Coronary artery (tissue), 2 donors: ENCODE data around the gene ABHD10.

Experiments
- DNase-seq: peaks from one replicate; pipeline ENCODE4 v3.0.0-alpha.2; 2017; ENCODE audit warnings: low spot score
- H3K27ac ChIP-seq, 2 donors: fragments of 200-600 bp; sonication (generic); one replicate each; pipeline ENCODE4 v1.5.1; 2016 to 2019
- H3K4me3 ChIP-seq: fragments of 200-600 bp; sonication (generic); 2 replicates; pipeline ENCODE4 v1.5.1; 2016; ENCODE audit warnings: mild to moderate bottlenecking, moderate library complexity
- TF ChIP-seq, protein P1 (sequence below): fragments of 200-600 bp; sonication (generic); IDR thresholded peaks from one replicate; pipeline ENCODE4 v1.5.1; 2019; ENCODE audit warnings: antibody characterized with exemption

The ABHD10 gene

DNA sequence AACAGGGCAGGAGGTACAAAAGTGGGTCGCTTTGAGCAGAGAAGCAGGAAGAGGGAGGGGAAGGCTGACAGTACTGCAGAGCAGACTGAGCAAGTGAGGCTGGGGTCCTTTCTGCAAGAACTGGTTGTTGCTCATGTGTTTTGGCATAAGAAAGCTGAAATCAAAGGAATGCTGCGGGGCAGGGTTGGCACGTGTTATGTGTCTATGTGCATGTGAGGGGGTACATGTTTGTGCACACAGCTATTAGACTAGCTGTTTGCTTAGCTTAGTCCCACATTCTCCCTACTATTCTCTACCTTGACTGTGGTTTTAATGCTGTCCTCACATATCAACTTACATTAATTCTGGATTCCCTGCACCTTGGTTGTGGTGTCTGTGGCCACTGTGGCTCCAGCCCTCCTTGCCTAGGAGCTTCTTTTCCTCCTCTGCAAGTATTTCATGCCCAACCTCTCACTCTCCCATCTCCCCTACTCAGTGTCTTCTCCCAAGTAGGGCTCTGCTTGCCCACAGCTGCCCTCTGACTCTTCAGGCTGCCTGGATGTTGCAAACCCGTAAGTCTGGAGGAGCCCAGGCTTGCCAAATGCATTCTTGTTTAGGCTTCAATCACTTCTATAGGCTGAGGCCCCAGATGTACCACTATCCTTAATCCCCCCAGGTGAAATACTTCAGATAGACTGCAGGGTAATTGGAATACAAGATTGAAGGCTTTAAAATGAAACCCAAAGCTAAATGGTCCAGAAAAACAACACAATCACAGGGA lies 24.7 kb downstream of the ABHD10 start:
- TF ChIP-seq, protein P1, sequence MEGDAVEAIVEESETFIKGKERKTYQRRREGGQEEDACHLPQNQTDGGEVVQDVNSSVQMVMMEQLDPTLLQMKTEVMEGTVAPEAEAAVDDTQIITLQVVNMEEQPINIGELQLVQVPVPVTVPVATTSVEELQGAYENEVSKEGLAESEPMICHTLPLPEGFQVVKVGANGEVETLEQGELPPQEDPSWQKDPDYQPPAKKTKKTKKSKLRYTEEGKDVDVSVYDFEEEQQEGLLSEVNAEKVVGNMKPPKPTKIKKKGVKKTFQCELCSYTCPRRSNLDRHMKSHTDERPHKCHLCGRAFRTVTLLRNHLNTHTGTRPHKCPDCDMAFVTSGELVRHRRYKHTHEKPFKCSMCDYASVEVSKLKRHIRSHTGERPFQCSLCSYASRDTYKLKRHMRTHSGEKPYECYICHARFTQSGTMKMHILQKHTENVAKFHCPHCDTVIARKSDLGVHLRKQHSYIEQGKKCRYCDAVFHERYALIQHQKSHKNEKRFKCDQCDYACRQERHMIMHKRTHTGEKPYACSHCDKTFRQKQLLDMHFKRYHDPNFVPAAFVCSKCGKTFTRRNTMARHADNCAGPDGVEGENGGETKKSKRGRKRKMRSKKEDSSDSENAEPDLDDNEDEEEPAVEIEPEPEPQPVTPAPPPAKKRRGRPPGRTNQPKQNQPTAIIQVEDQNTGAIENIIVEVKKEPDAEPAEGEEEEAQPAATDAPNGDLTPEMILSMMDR = no peak

DNA sequence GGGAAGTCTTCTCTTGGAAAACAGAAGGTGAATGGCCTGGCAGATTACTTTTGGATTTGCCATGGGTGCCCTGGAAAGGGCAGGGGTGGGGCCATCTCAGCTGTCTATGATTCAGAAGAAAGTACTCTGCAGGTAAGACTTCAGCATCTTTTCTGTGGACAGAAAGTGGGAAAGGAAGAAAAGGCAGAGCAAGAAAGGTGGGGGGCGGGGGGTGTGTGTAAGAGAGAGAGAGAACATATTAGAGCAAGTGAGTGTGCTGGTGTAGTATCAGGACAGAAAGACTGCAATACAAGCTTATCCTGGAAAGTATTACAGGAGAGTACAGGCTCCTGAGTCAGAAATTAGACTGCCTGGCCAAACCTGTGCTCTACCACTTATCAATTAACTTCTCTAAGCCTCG lies 25.4 kb downstream of the ABHD10 start:
- Histone ChIP-seq H3K27ac (no peak overlapping the region), H3K4me3 (no peak overlapping the region)
- DNase-seq = no peak
- TF ChIP-seq, protein P1 = no peak

More for the DNA sequence above, 24.7 kb downstream of the ABHD10 start:
- Histone ChIP-seq H3K27ac (no peak overlapping the region), H3K4me3 (no peak overlapping the region)
- DNase-seq = no peak

DNA sequence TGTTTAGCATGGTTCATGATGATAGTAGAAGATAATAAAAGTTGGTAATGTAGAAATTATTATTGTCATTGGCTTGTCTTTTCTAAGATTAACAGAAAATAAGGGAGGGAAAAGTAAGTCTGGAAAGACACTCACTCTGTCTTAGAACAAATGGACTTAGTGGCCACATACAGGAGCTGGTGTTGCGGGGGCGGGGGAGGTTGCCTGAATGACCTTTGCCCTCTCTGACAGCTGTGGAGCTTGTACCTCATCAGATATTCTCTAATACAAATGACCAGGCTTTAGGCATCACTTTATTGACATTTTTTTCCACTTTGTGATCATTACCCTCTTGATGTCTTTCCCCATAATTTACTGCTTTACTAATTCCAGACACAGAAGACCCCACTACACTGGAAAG lies 25.8 kb downstream of the ABHD10 start:
- TF ChIP-seq, protein P1 = no peak
- DNase-seq = no peak
- H3K4me3 ChIP-seq = no peak overlapping the region
- H3K27ac ChIP-seq = no peak overlapping the region

DNA sequence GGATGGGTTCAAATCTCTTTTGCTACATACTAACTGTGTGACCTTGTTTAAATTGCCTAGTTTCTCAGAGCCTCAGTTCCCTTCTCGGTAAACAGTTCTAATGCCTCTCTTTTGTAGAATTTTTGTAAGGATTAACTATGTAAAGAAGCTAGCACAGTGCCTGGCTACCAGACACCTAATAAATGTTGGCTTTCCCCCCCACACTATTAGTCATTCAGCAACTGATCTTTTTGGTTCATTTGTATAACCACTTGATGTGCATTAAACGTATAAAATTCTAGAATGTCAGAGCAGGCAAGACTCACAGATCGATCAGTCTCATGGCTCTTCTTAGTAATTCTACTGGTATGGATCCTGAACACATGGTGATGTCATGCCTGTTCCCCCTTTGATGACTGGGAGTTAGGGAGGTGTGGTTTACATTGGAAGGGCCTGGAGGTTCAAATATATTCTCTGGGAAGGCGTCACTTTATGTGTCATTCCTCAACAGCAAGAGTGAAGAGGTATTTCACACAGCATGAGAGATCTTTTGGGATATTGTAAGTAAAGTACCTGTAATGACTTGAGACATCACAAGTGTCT lies 26.4 kb downstream of the ABHD10 start:
- DNase-seq = no peak
- no peak overlapping the region for H3K27ac ChIP-seq
- TF ChIP-seq, protein P1 = no peak
- H3K4me3 ChIP-seq = no peak overlapping the region

DNA sequence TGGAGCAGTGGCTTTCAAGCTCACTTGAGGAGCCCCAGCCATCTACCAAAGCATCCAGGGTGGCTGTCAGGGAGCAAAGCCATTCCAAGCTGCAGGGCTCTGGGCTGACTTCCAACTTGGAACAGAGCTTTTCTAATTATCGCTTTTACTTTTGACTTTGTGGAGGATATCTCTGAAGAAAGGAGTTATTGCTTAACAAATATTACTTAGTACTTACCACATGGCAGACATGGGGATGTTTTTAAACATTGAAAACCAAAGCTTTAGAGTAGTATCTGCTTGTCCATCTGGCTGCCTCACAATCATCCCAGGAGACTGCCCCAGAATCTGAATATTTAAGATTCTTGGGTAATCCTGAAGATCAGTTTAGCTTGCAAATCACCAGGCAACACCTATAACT lies 28.8 kb downstream of the ABHD10 start:
- Histone ChIP-seq H3K4me3 (no peak overlapping the region), H3K27ac (no peak overlapping the region)
- TF ChIP-seq, protein P1 = no peak
- no peak for DNase-seq

DNA sequence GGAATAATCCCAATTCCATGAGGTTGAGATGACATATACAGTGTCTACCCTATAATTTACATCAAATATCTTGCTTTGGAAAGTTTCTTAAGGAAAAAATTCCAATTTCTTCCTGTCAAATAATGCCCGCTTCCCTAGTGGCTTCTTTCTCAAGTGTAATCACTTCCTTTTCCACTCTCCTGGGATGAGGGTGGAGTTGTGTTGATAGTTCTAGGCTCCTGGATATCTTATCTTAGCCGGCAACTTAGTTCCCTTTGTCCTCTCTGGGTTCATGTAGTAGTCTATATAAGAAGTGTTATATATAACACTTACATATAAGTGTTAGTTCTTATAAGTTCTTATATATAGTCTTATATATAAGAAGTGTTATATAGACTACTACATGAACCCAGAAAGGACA lies 30.8 kb downstream of the ABHD10 start:
- H3K4me3 ChIP-seq = no peak overlapping the region
- TF ChIP-seq, protein P1 = no peak

DNA sequence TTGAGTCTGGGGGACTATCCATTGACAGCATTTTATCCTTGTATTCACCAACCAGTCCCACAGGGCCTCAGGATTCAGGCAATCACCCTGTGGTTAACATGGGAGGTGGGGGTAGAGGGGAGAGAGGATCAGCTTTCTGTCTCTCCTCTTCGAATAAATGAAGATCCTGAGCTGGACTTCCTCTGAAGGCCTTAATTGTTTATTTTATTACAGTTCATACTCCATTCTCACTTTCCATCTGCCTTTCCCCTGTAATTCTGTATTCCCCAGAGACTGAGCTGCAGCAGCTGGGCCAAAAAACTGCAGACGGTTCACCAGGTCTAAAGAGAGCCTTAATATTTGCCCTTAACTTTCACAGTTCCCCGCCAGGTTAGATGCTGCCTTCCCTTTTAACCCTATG lies 31.8 kb downstream of the ABHD10 start:
- TF ChIP-seq, protein P1 = no peak
- Histone ChIP-seq H3K27ac (no peak overlapping the region), H3K4me3 (no peak overlapping the region)
- DNase-seq = no peak

More for the DNA sequence above, 30.8 kb downstream of the ABHD10 start:
- no peak for DNase-seq
- H3K27ac ChIP-seq = no peak overlapping the region
